Measurements from ENCODE around the gene LY86.

Gene LY86

DNA sequence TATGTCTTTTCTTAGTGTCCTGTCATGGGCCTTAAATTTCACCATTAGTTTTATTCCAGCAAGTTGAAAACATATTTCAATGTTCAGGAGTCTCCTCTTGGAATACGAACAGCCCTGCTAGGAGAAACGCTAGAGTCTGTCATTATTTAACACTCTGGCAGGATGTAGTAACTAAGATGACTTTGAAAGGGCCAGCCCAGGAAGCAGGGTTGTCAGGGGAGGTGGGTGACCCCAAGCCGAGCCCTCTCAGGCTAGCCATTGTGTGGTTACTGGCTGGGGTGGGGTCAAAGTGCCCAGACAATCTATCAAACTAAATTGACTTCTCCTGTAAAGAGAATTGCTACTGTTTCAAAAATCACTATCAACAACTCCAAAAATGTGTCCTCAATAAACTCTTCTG is 67.8 kb downstream of the LY86 start:
- H3K36me3 ChIP-seq (ENCODE audit: low read depth) = no peaks in the 10 kb centered on the region
- DNase-seq (ENCODE audit: low spot score) (no peak), ATAC-seq (ENCODE audit: low read depth) (no peak)
- H3K27ac ChIP-seq (ENCODE audit: poor library complexity, severe bottlenecking) = no peak overlapping the region
- TF ChIP-seq, protein P1, sequence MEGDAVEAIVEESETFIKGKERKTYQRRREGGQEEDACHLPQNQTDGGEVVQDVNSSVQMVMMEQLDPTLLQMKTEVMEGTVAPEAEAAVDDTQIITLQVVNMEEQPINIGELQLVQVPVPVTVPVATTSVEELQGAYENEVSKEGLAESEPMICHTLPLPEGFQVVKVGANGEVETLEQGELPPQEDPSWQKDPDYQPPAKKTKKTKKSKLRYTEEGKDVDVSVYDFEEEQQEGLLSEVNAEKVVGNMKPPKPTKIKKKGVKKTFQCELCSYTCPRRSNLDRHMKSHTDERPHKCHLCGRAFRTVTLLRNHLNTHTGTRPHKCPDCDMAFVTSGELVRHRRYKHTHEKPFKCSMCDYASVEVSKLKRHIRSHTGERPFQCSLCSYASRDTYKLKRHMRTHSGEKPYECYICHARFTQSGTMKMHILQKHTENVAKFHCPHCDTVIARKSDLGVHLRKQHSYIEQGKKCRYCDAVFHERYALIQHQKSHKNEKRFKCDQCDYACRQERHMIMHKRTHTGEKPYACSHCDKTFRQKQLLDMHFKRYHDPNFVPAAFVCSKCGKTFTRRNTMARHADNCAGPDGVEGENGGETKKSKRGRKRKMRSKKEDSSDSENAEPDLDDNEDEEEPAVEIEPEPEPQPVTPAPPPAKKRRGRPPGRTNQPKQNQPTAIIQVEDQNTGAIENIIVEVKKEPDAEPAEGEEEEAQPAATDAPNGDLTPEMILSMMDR (IDR thresholded peaks at IDR 0.05; ENCODE audit: poor library complexity, severe bottlenecking) = no peak
- H3K4me1 ChIP-seq (ENCODE audit: insufficient read depth, poor library complexity, severe bottlenecking) = no peaks in the 10 kb centered on the region
- no peaks in the 10 kb centered on the region for H3K27me3 ChIP-seq (ENCODE audit: insufficient read depth, poor library complexity, severe bottlenecking)
- H3K9me3 ChIP-seq (ENCODE audit: severe bottlenecking) = no peaks in the 10 kb centered on the region
- no peak overlapping the region for H3K4me3 ChIP-seq (ENCODE audit: severe bottlenecking)

DNA sequence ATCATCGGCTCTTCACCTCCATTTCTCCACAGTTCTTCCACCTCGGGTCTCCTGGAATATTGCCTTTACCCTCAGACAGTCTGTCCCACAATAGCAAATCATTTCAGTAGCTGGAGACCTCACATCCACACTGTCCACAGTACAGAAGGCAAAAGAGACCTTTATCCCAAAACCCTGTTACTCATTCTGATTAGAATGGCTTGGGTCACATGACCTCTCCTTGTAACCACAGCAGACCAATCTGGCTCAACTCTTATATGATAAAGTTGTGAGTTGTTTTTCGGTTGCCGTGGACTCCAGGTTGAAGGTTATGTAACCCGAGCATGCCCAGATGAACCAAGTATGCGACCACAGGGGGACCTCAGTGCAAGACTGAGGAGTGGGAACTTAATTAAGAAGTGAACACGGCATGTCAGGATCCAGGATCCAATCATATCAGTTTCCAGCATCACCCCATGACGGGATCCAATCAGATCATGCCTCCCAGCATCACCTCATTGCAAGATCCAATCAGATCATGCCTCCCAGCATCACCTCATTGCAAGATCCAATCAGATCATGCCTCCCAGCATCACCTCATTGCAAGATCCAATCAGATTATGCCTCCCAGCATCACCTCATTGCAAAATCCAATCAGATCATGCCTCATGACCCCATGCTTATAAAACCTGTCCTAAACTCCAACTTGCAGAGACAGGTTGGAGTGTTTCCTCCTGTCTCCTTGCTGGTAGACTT is 68.7 kb downstream of the LY86 start:
- TF ChIP-seq, protein P1 (IDR thresholded peaks at IDR 0.05; ENCODE audit: poor library complexity, severe bottlenecking) = no peak
- Histone ChIP-seq H3K36me3 (ENCODE audit: low read depth) (no peaks in the 10 kb centered on the region), H3K9me3 (ENCODE audit: severe bottlenecking) (no peaks in the 10 kb centered on the region), H3K27ac (ENCODE audit: poor library complexity, severe bottlenecking) (no peak overlapping the region), H3K27me3 (ENCODE audit: insufficient read depth, poor library complexity, severe bottlenecking) (no peaks in the 10 kb centered on the region), H3K4me1 (ENCODE audit: insufficient read depth, poor library complexity, severe bottlenecking) (no peaks in the 10 kb centered on the region), H3K4me3 (ENCODE audit: severe bottlenecking) (no peak overlapping the region)
- ATAC-seq (ENCODE audit: low read depth) (no peak), DNase-seq (ENCODE audit: low spot score) (no peak)

DNA sequence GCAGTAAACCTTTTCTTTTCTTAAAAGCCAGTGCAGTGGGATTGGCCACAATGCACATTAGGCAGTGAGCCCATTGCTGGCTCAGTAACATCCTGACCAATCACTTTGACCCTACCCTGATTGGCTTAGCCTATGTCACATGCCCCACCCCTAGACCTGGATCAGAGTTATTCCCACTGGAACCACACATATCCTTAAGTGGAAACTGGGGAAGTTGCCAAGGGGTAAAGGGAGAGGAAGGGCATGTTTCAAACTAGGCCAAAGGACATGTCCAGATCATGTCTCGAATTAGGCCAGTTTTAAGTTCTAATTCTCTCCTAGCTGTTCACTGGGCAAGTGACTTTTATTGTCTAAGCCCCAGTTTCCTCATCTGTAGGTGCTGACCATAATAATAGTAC is 69.3 kb downstream of the LY86 start:
- H3K27me3 ChIP-seq (ENCODE audit: insufficient read depth, poor library complexity, severe bottlenecking) = no peaks in the 10 kb centered on the region
- ATAC-seq (ENCODE audit: low read depth) (no peak), DNase-seq (ENCODE audit: low spot score) (no peak)
- no peaks in the 10 kb centered on the region for H3K36me3 ChIP-seq (ENCODE audit: low read depth)
- no peak overlapping the region for H3K27ac ChIP-seq (ENCODE audit: poor library complexity, severe bottlenecking)
- H3K4me1 ChIP-seq (ENCODE audit: insufficient read depth, poor library complexity, severe bottlenecking) = no peaks in the 10 kb centered on the region
- H3K4me3 ChIP-seq (ENCODE audit: severe bottlenecking) = no peak overlapping the region
- TF ChIP-seq, protein P1 (IDR thresholded peaks at IDR 0.05; ENCODE audit: poor library complexity, severe bottlenecking) = no peak
- H3K9me3 ChIP-seq (ENCODE audit: severe bottlenecking) = no peaks in the 10 kb centered on the region

DNA sequence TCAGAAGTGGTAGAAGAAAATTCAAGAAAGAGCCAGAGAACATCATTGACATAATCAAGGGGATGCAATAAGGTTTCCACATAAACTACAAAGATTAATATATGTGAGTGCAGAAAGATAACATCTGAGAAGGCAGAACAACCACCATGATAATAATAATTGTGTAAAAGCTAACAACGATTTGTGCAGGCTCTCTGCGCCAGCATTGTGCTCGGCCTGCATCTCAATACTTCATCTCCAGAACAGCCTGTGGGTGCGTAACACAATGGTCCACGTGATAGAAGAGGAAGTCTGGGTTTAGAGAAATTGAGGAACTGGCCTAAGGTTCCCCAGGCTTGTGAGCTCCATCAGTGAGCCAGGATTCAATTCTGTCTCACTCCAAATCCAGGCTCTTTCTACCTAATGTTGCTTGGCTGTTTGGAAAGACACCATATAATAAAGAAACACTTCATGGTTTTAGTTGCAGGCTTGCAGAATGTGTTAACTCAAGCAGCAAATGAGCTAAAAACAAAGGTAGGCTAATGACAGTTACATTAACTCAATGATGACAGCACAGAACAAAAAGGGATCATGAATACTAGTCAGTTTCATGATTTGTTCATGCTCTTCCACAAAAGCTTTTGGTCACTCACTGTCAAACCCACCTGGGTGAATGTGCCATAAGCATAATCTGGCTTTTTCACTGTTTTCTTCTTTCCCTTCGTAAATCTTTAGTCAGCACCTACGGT is 71.2 kb downstream of the LY86 start:
- TF ChIP-seq, protein P1 (IDR thresholded peaks at IDR 0.05; ENCODE audit: poor library complexity, severe bottlenecking) = no peak
- Histone ChIP-seq H3K36me3 (ENCODE audit: low read depth) (no peaks in the 10 kb centered on the region), H3K9me3 (ENCODE audit: severe bottlenecking) (no peaks in the 10 kb centered on the region), H3K4me3 (ENCODE audit: severe bottlenecking) (no peak overlapping the region), H3K27me3 (ENCODE audit: insufficient read depth, poor library complexity, severe bottlenecking) (no peaks in the 10 kb centered on the region), H3K27ac (ENCODE audit: poor library complexity, severe bottlenecking) (no peak overlapping the region), H3K4me1 (ENCODE audit: insufficient read depth, poor library complexity, severe bottlenecking) (no peaks in the 10 kb centered on the region)
- no peak for DNase-seq (ENCODE audit: low spot score)
- no peak for ATAC-seq (ENCODE audit: low read depth)

Measured in RWPE2 (cell line).